Dendritic cell treated with granulocyte-macrophage colony-stimulating factor and Interleukin-4, amounts not matched to agents 40 ng/mL and 50 ng/mL, for 4 days (primary cell): Measurements from ENCODE around the gene TBC1D16.

ENCODE experiments used
- H3K27ac Mint-ChIP-seq: one replicate; pipeline ENCODE4 v1.8.0; 2022; ENCODE audit warnings: mild to moderate bottlenecking, mixed read lengths
- H3K27me3 Mint-ChIP-seq: one replicate; pipeline ENCODE4 v1.8.0; 2022; ENCODE audit warnings: mild to moderate bottlenecking, mixed read lengths
- H3K36me3 Mint-ChIP-seq: one replicate; pipeline ENCODE4 v1.8.0; 2022; ENCODE audit warnings: low read depth, mixed read lengths
- H3K4me1 Mint-ChIP-seq: one replicate; pipeline ENCODE4 v1.8.0; 2022; ENCODE audit warnings: low read depth, mixed read lengths
- H3K4me3 Mint-ChIP-seq: one replicate; pipeline ENCODE4 v1.8.0; 2022; ENCODE audit warnings: mild to moderate bottlenecking, moderate library complexity, mixed read lengths
- H3K9me3 Mint-ChIP-seq: one replicate; pipeline ENCODE4 v1.8.0; 2022; ENCODE audit warnings: mixed read lengths
- intact Hi-C: fragments of 100-400 bp; cut with micrococcal nuclease; formaldehyde crosslinking; loops from one replicate; pipeline ENCODE4 v1.15.0; 2022

TBC1D16 gene

GRCh38 chr17:79924639-79924976, 111.1 kb downstream of the TBC1D16 start:
- H3K9me3 Mint-ChIP-seq: no peaks in the 10 kb centered on the region
- no peaks in the 10 kb centered on the region for H3K36me3 Mint-ChIP-seq
- H3K4me3 Mint-ChIP-seq: no peak overlapping the region
- H3K27me3 Mint-ChIP-seq: peaks cover 52% of the 10 kb centered on the region
- intact Hi-C loops: no loop called here
- H3K27ac Mint-ChIP-seq: no peak overlapping the region
- peaks cover 13% of the 10 kb centered on the region for H3K4me1 Mint-ChIP-seq

DNA sequence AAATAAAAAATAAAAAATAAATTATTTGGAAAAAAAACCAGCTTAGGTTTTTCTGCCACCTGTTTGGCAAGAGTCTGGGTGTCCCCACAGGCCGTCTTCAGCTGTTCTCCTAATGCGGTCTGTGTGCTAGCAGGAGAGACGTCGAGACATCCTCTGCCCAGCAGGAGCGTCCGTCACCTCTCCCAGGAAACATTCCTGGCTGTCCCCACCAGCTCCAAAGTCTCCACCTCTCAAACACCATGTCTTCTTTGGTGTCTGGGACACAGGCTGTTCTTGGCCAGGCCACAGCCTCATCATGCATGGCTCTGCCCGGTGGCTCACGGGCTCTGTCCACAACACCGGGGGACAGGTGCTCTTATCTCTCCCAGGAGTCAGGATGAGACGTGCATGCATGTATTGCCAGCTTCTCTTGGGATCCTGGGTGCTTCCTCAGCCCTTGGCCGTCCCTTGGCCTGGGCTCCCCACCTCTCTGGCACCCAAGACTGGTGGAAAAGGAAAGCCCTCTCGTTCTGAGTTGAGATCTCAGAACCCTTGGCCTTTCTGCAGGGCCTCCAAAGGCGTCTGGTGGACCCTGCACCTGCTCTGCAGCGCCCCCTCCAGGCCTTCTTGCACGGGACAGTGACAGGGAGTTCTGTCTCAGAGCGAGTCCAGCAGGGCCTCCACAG, 111.6 kb downstream of the TBC1D16 start:
- Mint-ChIP-seq H3K27me3 (peaks cover 47% of the 10 kb centered on the region), H3K4me1 (peaks cover 16% of the 10 kb centered on the region), H3K36me3 (no peaks in the 10 kb centered on the region), H3K27ac (no peak overlapping the region), H3K9me3 (no peaks in the 10 kb centered on the region), H3K4me3 (no peak overlapping the region)
- intact Hi-C loops: no loop called here

GRCh38 chr17:79922798-79923197, 112.9 kb downstream of the TBC1D16 start:
- peaks cover 6% of the 10 kb centered on the region for H3K4me1 Mint-ChIP-seq
- no peaks in the 10 kb centered on the region for H3K36me3 Mint-ChIP-seq
- intact Hi-C loops: no loop called here
- peaks cover 39% of the 10 kb centered on the region for H3K27me3 Mint-ChIP-seq
- H3K9me3 Mint-ChIP-seq: no peaks in the 10 kb centered on the region
- H3K27ac Mint-ChIP-seq: no peak overlapping the region
- H3K4me3 Mint-ChIP-seq: no peak overlapping the region

- intact Hi-C loops: no loop called here
- H3K4me1 Mint-ChIP-seq: peaks cover 5% of the 10 kb centered on the region
- no peak overlapping the region for H3K27ac Mint-ChIP-seq
- H3K4me3 Mint-ChIP-seq: no peak overlapping the region
- H3K27me3 Mint-ChIP-seq: peaks cover 38% of the 10 kb centered on the region
- no peaks in the 10 kb centered on the region for H3K9me3 Mint-ChIP-seq
- no peaks in the 10 kb centered on the region for H3K36me3 Mint-ChIP-seq
These were observed 113.5 kb downstream of the TBC1D16 start for GRCh38 chr17:79922116-79922601.

DNA sequence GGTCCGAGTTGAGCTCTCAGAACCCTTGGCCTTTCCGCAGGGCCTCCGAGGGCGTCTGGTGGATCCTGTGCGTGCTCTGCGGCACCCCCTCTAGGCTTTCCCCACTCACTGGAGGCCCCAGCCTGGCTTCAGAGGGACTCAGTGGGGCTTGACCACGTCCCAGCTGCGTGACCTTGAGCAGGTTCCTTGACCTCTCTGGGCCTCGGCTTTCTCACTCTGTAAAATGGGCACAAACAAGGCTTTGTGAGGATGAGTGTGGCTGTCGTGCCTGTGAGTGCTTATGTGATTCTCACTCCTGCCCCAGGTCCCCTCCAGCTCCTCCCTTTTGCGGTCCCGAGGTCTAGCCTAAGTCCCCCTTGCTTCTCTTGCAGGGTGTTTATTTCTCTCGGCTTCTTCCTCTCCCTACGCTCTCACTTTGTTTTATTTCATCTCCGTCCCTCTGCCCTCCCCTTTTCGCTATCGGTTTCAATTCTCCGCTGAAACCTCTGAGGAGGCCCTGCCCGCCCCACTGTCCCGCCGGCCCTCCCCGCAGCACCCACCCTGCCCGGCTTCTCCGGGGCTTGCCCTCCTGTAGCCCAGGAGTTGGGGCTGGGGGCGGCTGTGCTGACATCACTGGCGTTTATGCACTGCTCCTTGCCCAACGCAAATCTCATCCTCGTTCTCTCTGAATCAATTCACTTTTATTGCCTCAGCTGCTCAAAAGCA, 114.1 kb downstream of the TBC1D16 start:
- peaks cover 42% of the 10 kb centered on the region for H3K27me3 Mint-ChIP-seq
- H3K4me1 Mint-ChIP-seq: peaks cover 5% of the 10 kb centered on the region
- H3K4me3 Mint-ChIP-seq: no peak overlapping the region
- H3K9me3 Mint-ChIP-seq: no peaks in the 10 kb centered on the region
- H3K36me3 Mint-ChIP-seq: no peaks in the 10 kb centered on the region
- H3K27ac Mint-ChIP-seq: no peak overlapping the region
- intact Hi-C loops: no loop called here

- no peak overlapping the region for H3K4me3 Mint-ChIP-seq
- intact Hi-C loops: no loop called here
- H3K4me1 Mint-ChIP-seq: peaks cover 5% of the 10 kb centered on the region
These were observed 114.8 kb downstream of the TBC1D16 start for GRCh38 chr17:79920751-79921410.

DNA sequence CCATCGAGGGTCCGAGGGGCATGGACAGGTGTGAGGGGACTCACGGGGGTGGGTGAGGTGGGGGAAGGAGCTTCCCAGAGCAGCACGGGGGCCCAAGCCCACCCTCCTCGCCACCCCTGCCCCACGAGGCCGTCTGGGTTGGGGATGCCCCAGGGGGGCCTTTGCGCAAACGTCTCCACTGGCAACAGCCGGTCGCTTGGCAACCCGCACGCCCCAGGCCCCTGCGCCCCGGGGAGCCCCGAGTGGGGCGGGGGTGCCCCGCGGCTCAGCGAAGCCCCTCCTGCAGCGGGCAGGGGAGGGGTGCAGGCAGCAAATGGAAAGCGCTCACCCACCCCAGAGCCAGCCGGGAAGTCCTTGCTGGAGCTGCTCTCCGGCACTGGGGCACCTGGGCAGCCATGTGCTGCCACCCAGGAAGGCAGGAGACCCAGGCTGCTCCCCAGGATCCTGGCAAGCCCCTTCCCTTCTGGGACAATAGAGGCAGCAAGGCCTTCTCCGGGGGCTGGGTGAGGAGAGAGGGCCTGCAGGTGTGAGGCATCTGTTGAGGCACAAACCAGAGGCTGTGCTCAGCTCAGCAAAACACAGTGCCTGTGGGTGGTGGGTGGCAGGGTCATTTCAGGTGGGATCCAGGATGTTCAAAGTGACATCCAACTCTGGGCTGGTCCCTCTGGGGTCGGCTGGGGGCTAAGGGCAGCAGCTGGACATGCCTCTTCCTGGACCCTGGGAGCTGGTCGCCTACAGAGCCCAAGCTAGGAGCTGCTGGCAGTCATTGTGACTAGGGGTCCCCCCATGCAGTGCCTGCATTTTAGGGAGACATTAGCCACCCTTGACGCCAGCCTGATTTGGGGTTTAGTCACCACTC, 115.6 kb downstream of the TBC1D16 start:
- H3K27me3 Mint-ChIP-seq: peaks cover 45% of the 10 kb centered on the region
- H3K36me3 Mint-ChIP-seq: no peaks in the 10 kb centered on the region
- no peak overlapping the region for H3K4me3 Mint-ChIP-seq
- intact Hi-C loops: loop anchor here (5.0 kb wide), 2 partner anchors 133 to 178 kb away; no protein-coding TSS in a partner anchor
- no peak overlapping the region for H3K27ac Mint-ChIP-seq
- H3K9me3 Mint-ChIP-seq: no peaks in the 10 kb centered on the region
- peaks cover 5% of the 10 kb centered on the region for H3K4me1 Mint-ChIP-seq

More at GRCh38 chr17:79920751-79921410, 114.8 kb downstream of the TBC1D16 start:
- Mint-ChIP-seq H3K36me3 (no peaks in the 10 kb centered on the region), H3K27ac (no peak overlapping the region), H3K9me3 (no peaks in the 10 kb centered on the region), H3K27me3 (peaks cover 41% of the 10 kb centered on the region)

GRCh38 chr17:79919164-79919585, 116.5 kb downstream of the TBC1D16 start:
- H3K36me3 Mint-ChIP-seq: no peaks in the 10 kb centered on the region
- intact Hi-C loops: loop anchor here (5.0 kb wide), 2 partner anchors 132 to 177 kb away; no protein-coding TSS in a partner anchor
- peaks cover 5% of the 10 kb centered on the region for H3K4me1 Mint-ChIP-seq
- H3K4me3 Mint-ChIP-seq: no peak overlapping the region
- no peaks in the 10 kb centered on the region for H3K9me3 Mint-ChIP-seq
- peaks cover 38% of the 10 kb centered on the region for H3K27me3 Mint-ChIP-seq
- no peak overlapping the region for H3K27ac Mint-ChIP-seq

- Mint-ChIP-seq H3K36me3 (no peaks in the 10 kb centered on the region), H3K4me3 (no peak overlapping the region), H3K27ac (no peak overlapping the region), H3K27me3 (peaks cover 38% of the 10 kb centered on the region), H3K4me1 (peaks cover 5% of the 10 kb centered on the region), H3K9me3 (no peaks in the 10 kb centered on the region)
- intact Hi-C loops: loop anchor here (5.0 kb wide), 2 partner anchors 131 to 176 kb away; no protein-coding TSS in a partner anchor
These were observed 117.0 kb downstream of the TBC1D16 start for GRCh38 chr17:79918581-79919163.

GRCh38 chr17:79917902-79918484, 117.7 kb downstream of the TBC1D16 start:
- Mint-ChIP-seq H3K27ac (no peak overlapping the region), H3K27me3 (peaks cover 42% of the 10 kb centered on the region), H3K4me1 (peaks cover 5% of the 10 kb centered on the region), H3K4me3 (no peak overlapping the region), H3K36me3 (no peaks in the 10 kb centered on the region), H3K9me3 (no peaks in the 10 kb centered on the region)
- intact Hi-C loops: loop anchor here (5.0 kb wide), 2 partner anchors 131 to 176 kb away; no protein-coding TSS in a partner anchor

DNA sequence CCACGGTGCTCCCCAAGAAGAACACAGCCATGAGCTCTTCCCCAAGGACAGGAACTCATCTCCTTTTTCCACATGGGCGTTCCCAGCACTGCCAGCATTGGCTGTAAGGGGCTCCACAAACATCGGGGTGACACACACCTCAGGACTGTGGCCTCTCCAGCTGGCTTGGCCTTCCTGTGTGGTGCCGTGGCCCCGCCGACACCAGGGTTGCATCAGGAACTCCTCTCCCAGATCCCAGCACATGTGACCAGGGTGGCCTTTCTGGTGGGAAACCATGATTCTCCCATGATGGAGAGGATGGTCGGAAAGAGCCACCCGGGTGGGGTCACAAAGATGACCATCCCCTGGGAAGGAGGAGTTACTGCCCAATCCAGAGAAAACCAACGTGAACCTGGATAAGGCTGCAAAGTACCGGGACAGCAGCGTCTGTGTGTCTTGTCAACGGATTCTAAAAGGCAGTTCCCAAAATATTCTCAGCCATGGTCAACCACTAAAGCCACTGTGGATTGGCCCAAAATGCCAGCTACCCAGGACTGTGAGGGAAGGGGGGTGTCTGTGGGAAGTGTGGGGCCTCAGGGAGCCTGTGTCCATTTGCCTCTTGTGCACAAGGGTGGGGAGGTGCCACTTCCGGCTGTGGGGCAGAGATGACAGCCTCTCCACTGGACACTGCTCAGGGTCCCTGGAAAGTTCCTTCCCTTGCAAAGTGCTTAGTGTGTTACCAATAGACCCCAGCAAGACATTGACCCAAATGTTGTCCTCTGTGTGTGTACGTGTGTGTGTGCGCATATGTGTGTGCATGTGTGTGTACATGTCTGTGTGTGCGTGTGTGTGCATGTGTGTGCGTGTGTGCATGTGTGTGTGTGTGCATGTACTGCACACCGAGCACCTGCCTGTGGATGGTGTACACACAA, 118.4 kb downstream of the TBC1D16 start:
- no peaks in the 10 kb centered on the region for H3K9me3 Mint-ChIP-seq
- no peak overlapping the region for H3K4me3 Mint-ChIP-seq
- H3K36me3 Mint-ChIP-seq: no peaks in the 10 kb centered on the region
- H3K27ac Mint-ChIP-seq: no peak overlapping the region
- H3K4me1 Mint-ChIP-seq: peaks cover 5% of the 10 kb centered on the region
- peaks cover 41% of the 10 kb centered on the region for H3K27me3 Mint-ChIP-seq
- intact Hi-C loops: loop anchor here (5.0 kb wide), 2 partner anchors 130 to 175 kb away; no protein-coding TSS in a partner anchor

GRCh38 chr17:79916506-79916905, 119.2 kb downstream of the TBC1D16 start:
- Mint-ChIP-seq H3K4me3 (no peak overlapping the region), H3K36me3 (no peaks in the 10 kb centered on the region), H3K27ac (no peak overlapping the region), H3K9me3 (no peaks in the 10 kb centered on the region), H3K4me1 (peaks cover 5% of the 10 kb centered on the region), H3K27me3 (peaks cover 37% of the 10 kb centered on the region)
- intact Hi-C loops: loop anchor here (5.0 kb wide), 2 partner anchors 129 to 174 kb away; no protein-coding TSS in a partner anchor
